GM18909 (cell line): ENCODE measurements around the gene MRPL47.
A peak's percentile ranks its signal among the peaks of the same experiment; 100 is the strongest.

Experiments used
- ATAC-seq: cut with Tn5 transposase; IDR thresholded peaks from one replicate; pipeline ENCODE4 v1.9.1; 2021; ENCODE audit warnings: mild to moderate bottlenecking; ENCODE audit not compliant: unreplicated experiment, poor library complexity

The MRPL47 gene

GRCh38 chr3:179599531-179599930 lies 4.9 kb downstream of the MRPL47 start:
- ATAC-seq = no peak

- ATAC-seq = no peak
Measured at GRCh38 chr3:179591313-179591712, 13.1 kb downstream of the MRPL47 start.

GRCh38 chr3:179590669-179591068 lies 13.8 kb downstream of the MRPL47 start:
- no peak for ATAC-seq

- no peak for ATAC-seq
Measured at GRCh38 chr3:179589143-179589542, 15.3 kb downstream of the MRPL47 start.

- no peak for ATAC-seq
Measured at GRCh38 chr3:179580992-179581391, 23.4 kb downstream of the MRPL47 start.

GRCh38 chr3:179565496-179565895 lies 38.9 kb downstream of the MRPL47 start:
- ATAC-seq = peak; percentile 15

GRCh38 chr3:179563271-179563783 lies 41.1 kb downstream of the MRPL47 start:
- ATAC-seq = peak; percentile 52

GRCh38 chr3:179562591-179563270 lies 41.7 kb downstream of the MRPL47 start, which contains the start of gene ACTL6A:
ACTL6A (plus strand) TSS chr3:179562926; CDS start chr3:179563093, 167 bp downstream.
- ATAC-seq = peak; percentile 96

- no peak for ATAC-seq
Measured at GRCh38 chr3:179560791-179561190, 43.6 kb downstream of the MRPL47 start.

GRCh38 chr3:179558742-179559364 lies 45.6 kb downstream of the MRPL47 start:
- ATAC-seq = no peak

- no peak for ATAC-seq
Measured at GRCh38 chr3:179551349-179552105, 52.9 kb downstream of the MRPL47 start.

GRCh38 chr3:179546814-179547241 lies 57.6 kb downstream of the MRPL47 start:
- no peak for ATAC-seq

GRCh38 chr3:179544981-179545645 lies 59.3 kb downstream of the MRPL47 start:
- ATAC-seq = no peak

- ATAC-seq = no peak
Measured at GRCh38 chr3:179542375-179542774, 62.1 kb downstream of the MRPL47 start.

- ATAC-seq = no peak
Measured at GRCh38 chr3:179541596-179541995, 62.8 kb downstream of the MRPL47 start.

GRCh38 chr3:179541094-179541493 lies 63.3 kb downstream of the MRPL47 start:
- no peak for ATAC-seq
